Measurements from ENCODE around the gene FOXO6. TPM values are rescaled to one million over a fixed set of nuclear protein-coding genes. Genes with fewer than 3 reads are reported as not detected.

The FOXO6 gene
- total RNA-seq, 2 donors from 2014 or later, result 3.3 to 5.0 TPM

DNA sequence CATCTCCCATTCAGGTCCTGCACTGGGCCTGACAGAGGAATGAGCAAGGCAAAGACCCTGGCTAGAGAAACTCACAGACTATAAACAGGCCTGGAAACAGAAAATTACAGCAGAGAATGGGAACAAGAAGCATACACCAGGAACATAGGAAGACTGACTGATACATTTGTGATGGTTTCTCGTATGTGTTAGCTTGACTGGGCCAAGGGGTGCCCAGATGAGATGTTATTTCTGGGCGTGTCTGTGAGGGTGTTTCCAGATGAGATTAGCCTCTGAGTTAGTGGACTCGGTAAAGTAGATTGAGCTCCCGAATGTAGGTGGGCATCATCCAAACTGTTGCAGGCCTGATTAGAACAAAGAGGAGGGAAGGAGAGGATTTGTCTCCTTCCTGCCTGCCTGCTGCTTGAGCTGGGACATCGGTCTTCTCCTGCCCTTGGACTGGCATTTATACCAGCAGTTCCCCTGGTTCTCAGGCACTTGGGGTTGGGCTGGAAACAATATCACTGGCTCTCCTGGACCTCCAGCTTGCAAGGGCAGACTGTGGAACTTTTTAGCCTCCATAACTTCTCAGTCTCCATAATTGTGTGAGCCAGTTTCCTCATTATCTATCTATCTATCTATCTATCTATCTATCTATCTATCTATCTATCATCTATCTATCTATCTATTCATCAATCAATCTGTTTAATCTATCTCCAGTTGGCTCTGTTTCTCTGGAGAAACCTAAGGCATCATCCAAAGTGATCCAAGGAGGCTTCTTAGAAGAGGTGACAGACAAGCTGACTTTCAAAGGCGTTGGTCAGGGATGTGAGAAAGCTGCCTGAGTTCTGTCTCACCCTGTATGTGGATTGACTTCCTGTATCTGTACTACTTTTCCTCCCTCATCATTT is 9.7 kb upstream of the FOXO6 start:
- intact Hi-C loops (cut with DNase I), result no loop called here
- peaks cover 3% of the 10 kb centered on the region for H3K4me1 ChIP-seq (replicated peaks)
- 91% methylated on average over 6 of the region's 6 CpGs for WGBS
- no peaks in the 10 kb centered on the region for H3K27me3 ChIP-seq (replicated peaks; ENCODE audit: insufficient read depth)
- H3K4me3 ChIP-seq, result no peak overlapping the region
- TF ChIP-seq POLR2A (IDR thresholded peaks at IDR 0.05), result no peak
- TF ChIP-seq, protein P1, sequence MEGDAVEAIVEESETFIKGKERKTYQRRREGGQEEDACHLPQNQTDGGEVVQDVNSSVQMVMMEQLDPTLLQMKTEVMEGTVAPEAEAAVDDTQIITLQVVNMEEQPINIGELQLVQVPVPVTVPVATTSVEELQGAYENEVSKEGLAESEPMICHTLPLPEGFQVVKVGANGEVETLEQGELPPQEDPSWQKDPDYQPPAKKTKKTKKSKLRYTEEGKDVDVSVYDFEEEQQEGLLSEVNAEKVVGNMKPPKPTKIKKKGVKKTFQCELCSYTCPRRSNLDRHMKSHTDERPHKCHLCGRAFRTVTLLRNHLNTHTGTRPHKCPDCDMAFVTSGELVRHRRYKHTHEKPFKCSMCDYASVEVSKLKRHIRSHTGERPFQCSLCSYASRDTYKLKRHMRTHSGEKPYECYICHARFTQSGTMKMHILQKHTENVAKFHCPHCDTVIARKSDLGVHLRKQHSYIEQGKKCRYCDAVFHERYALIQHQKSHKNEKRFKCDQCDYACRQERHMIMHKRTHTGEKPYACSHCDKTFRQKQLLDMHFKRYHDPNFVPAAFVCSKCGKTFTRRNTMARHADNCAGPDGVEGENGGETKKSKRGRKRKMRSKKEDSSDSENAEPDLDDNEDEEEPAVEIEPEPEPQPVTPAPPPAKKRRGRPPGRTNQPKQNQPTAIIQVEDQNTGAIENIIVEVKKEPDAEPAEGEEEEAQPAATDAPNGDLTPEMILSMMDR (IDR thresholded peaks at IDR 0.05), result no peak
- no peak for TF ChIP-seq POLR2AphosphoS5 (IDR thresholded peaks at IDR 0.05)
- H3K9me3 ChIP-seq, result no peaks in the 10 kb centered on the region
- H3K36me3 ChIP-seq, result no peaks in the 10 kb centered on the region
- no peak for DNase-seq (ENCODE audit: low spot score)
- no peak overlapping the region for H3K27ac ChIP-seq

DNA sequence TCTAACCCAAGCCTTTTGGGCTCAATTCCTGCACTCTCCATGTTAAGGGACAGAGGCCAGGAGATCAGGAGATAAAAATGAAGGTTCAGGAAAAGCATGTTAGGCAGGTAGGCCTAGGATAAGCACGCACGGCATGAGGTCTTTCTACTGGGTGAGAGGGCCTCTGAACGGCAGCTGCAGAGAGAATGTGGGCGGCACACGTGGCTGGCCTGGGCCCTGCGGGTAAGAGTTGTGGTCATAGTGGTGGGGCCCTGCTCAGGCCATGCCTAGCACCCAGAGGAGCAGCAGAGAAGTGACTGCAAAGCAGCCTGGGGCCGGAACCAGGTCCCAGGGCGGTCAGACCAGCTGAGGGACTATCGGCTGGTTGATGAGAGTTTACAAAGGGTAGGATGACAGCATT is 7.5 kb upstream of the FOXO6 start:
- no peak overlapping the region for H3K4me3 ChIP-seq
- 46% methylated on average over 9 of the region's 9 CpGs for WGBS
- no peak overlapping the region for H3K27ac ChIP-seq
- no peaks in the 10 kb centered on the region for H3K9me3 ChIP-seq
- H3K36me3 ChIP-seq, result no peaks in the 10 kb centered on the region
- H3K27me3 ChIP-seq (replicated peaks; ENCODE audit: insufficient read depth), result no peaks in the 10 kb centered on the region
- TF ChIP-seq, protein P1 (IDR thresholded peaks at IDR 0.05), result no peak
- no peak for TF ChIP-seq POLR2A (IDR thresholded peaks at IDR 0.05)
- TF ChIP-seq POLR2AphosphoS5 (IDR thresholded peaks at IDR 0.05), result no peak
- DNase-seq (ENCODE audit: low spot score), result no peak
- peaks cover 3% of the 10 kb centered on the region for H3K4me1 ChIP-seq (replicated peaks)
- intact Hi-C loops (cut with DNase I), result no loop called here

DNA sequence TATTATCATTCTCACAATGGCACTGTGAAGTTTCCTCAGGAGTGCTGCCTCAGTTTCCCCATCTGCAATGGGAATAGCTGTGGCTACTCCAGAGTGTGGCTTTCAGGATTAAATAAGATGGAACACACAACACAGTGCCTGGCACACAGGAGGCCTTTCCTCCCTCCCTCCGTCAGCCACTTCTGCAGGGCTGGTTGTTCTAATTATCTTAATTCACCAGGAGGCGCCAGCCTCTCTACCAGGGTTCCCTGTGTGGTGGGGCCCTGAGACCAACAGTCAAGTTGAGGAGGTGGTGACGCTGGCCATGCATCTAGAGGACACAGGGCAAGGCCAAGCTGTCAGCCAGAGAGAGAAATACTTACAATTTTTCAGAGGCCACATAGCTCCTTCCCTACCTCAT is 6.3 kb upstream of the FOXO6 start:
- Histone ChIP-seq H3K4me1 (replicated peaks) (peaks cover 3% of the 10 kb centered on the region), H3K27ac (no peak overlapping the region), H3K4me3 (no peak overlapping the region), H3K9me3 (no peaks in the 10 kb centered on the region), H3K36me3 (no peaks in the 10 kb centered on the region), H3K27me3 (replicated peaks; ENCODE audit: insufficient read depth) (no peaks in the 10 kb centered on the region)
- DNase-seq (ENCODE audit: low spot score), result no peak
- intact Hi-C loops (cut with DNase I), result no loop called here
- 80% methylated on average over 3 of the region's 3 CpGs for WGBS
- TF ChIP-seq POLR2AphosphoS5 (IDR thresholded peaks at IDR 0.05), result no peak
- no peak for TF ChIP-seq POLR2A (IDR thresholded peaks at IDR 0.05)
- TF ChIP-seq, protein P1 (IDR thresholded peaks at IDR 0.05), result no peak

DNA sequence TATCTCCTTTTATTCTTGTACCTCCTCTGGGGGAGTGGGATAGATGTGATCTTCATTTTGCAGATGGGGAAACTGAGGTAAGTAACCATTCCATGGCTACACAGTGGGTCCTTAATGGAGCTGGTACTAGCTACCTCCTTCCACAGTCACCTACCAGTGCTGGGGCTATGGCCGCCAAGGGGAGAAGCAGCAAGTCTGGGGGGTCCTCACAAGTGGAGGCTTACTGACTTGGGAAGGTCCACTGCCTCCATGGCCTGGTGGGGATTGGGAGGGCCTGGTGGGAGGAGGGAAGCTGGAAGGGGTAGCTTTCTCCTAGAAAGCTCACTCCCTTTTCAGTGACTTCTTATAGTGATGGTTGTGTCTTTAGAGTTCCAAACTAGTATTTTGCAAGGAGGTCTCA is 5.9 kb upstream of the FOXO6 start:
- Histone ChIP-seq H3K9me3 (no peaks in the 10 kb centered on the region), H3K4me1 (replicated peaks) (peaks cover 3% of the 10 kb centered on the region), H3K4me3 (no peak overlapping the region), H3K27me3 (replicated peaks; ENCODE audit: insufficient read depth) (no peaks in the 10 kb centered on the region), H3K27ac (no peak overlapping the region), H3K36me3 (no peaks in the 10 kb centered on the region)
- WGBS, result 100% methylated on average over 1 of the region's 1 CpG
- DNase-seq (ENCODE audit: low spot score), result no peak
- no peak for TF ChIP-seq POLR2A (IDR thresholded peaks at IDR 0.05)
- TF ChIP-seq, protein P1 (IDR thresholded peaks at IDR 0.05), result no peak
- no peak for TF ChIP-seq POLR2AphosphoS5 (IDR thresholded peaks at IDR 0.05)
- intact Hi-C loops (cut with DNase I), result no loop called here

DNA sequence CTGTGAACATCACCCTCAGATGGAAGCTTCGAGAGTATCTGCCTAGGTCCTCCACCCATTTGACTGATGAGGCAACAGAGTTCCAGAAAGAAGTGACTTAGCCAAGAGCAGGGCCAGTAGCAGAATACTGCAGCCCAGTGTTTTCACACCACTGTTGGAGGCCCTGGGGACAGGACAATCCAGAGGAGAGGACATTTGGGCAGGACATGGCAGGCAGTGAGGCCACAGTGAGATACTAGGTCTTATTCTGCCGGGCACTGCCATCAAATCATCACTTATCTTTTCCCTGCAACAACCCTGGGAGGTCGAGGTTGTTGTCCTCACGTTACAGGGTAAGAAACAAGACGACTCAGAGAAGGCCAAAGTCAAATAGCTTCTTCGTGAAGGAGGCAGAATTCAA is 5.5 kb upstream of the FOXO6 start:
- Histone ChIP-seq H3K9me3 (no peaks in the 10 kb centered on the region), H3K4me1 (replicated peaks) (peaks cover 7% of the 10 kb centered on the region), H3K36me3 (no peaks in the 10 kb centered on the region), H3K27me3 (replicated peaks; ENCODE audit: insufficient read depth) (no peaks in the 10 kb centered on the region), H3K4me3 (no peak overlapping the region), H3K27ac (no peak overlapping the region)
- DNase-seq (ENCODE audit: low spot score), result no peak
- 86% methylated on average over 6 of the region's 6 CpGs for WGBS
- intact Hi-C loops (cut with DNase I), result no loop called here
- TF ChIP-seq POLR2AphosphoS5 (IDR thresholded peaks at IDR 0.05), result no peak
- TF ChIP-seq POLR2A (IDR thresholded peaks at IDR 0.05), result no peak
- TF ChIP-seq, protein P1 (IDR thresholded peaks at IDR 0.05), result no peak

All from prostate gland (tissue), 2 donors.